Brain microvascular endothelial cell (primary cell): ENCODE results near the gene TANC1.
A peak's percentile ranks its signal among the peaks of the same experiment; 100 is the strongest.

ENCODE experiments used
- DNase-seq: peaks from one replicate; pipeline ENCODE4 v3.0.0-alpha.2; 2020
- H3K27ac ChIP-seq: fragments of 250-450 bp; sonication (Bioruptor Pico); 2 replicates; pipeline ENCODE4 v1.5.1; 2020; ENCODE audit warnings: mild to moderate bottlenecking, moderate library complexity
- H3K27me3 ChIP-seq: fragments of 250-450 bp; sonication (Bioruptor Pico); replicated peaks from 2 replicates; pipeline ENCODE4 v1.5.1; 2020; ENCODE audit warnings: mild to moderate bottlenecking
- H3K36me3 ChIP-seq: fragments of 250-450 bp; sonication (Bioruptor Pico); replicated peaks from 2 replicates; pipeline ENCODE4 v1.5.1; 2020; ENCODE audit warnings: mild to moderate bottlenecking
- H3K4me3 ChIP-seq: 2 replicates; pipeline ENCODE4 v1.5.1; 2011; ENCODE audit warnings: low read depth, mild to moderate bottlenecking, control low read depth, low read length, moderate library complexity
- CTCF ChIP-seq: IDR thresholded peaks from 2 replicates; pipeline ENCODE4 v1.5.1; 2011; ENCODE audit warnings: low read depth, mild to moderate bottlenecking, moderate library complexity, low read length, control low read depth, inconsistent platforms; ENCODE audit errors: missing control alignments
- in situ Hi-C: cut with HindIII; loops from 2 replicates; pipeline ENCODE4 v1.10.0; 2017; ENCODE audit warnings: low sequenced_read_pairs, low pct_ligation_motif_present

The TANC1 gene

GRCh38 chr2:159246325-159246988 is 278.0 kb downstream of the TANC1 start:
- in situ Hi-C loops, result no loop called here
- TF ChIP-seq CTCF, result no peak
- Histone ChIP-seq H3K27ac (no peak overlapping the region), H3K36me3 (peaks cover 3% of the 10 kb centered on the region), H3K4me3 (no peak overlapping the region), H3K27me3 (no peaks in the 10 kb centered on the region)
- no peak for DNase-seq

GRCh38 chr2:159249990-159250715 is 281.7 kb downstream of the TANC1 start:
- in situ Hi-C loops, result no loop called here
- Histone ChIP-seq H3K36me3 (no peaks in the 10 kb centered on the region), H3K4me3 (no peak overlapping the region), H3K27ac (no peak overlapping the region), H3K27me3 (no peaks in the 10 kb centered on the region)
- TF ChIP-seq CTCF, result no peak
- peak; percentile 34 for DNase-seq

GRCh38 chr2:159251296-159252173 is 283.1 kb downstream of the TANC1 start:
- H3K27ac ChIP-seq, result no peak overlapping the region
- no peak for DNase-seq
- in situ Hi-C loops, result no loop called here

GRCh38 chr2:159252905-159253304 is 284.5 kb downstream of the TANC1 start:
- Histone ChIP-seq H3K36me3 (no peaks in the 10 kb centered on the region), H3K27ac (no peak overlapping the region), H3K4me3 (no peak overlapping the region), H3K27me3 (no peaks in the 10 kb centered on the region)
- TF ChIP-seq CTCF, result no peak
- in situ Hi-C loops, result no loop called here
- DNase-seq, result no peak

More at GRCh38 chr2:159251296-159252173, 283.1 kb downstream of the TANC1 start:
- H3K36me3 ChIP-seq, result no peaks in the 10 kb centered on the region
- H3K27me3 ChIP-seq, result no peaks in the 10 kb centered on the region
- no peak for TF ChIP-seq CTCF
- no peak overlapping the region for H3K4me3 ChIP-seq

DNA sequence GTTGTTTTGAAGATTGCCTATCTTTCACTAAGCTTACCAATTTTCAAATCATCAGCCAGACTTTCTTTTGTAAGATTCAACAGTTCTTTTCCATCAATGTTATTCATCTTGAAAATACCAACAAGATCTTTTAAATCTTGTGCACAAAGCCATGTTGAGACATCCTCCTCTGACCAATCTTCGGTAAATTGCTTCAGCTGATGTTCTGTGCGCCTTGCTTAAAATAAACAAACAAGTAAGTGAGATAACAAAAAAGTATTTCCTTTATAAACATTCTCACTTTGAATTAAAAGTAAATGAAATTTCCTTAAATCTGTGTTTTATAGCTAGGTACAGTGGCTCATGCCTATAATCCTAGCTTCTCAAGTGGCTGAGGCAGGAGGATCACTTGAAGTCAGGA is 287.7 kb downstream of the TANC1 start:
- in situ Hi-C loops, result no loop called here
- H3K36me3 ChIP-seq, result no peaks in the 10 kb centered on the region
- H3K4me3 ChIP-seq, result no peak overlapping the region
- DNase-seq, result no peak
- no peak for TF ChIP-seq CTCF
- H3K27me3 ChIP-seq, result no peaks in the 10 kb centered on the region
- no peak overlapping the region for H3K27ac ChIP-seq
